ENCODE measurements around the gene NEXN. TPM values are rescaled to one million over a fixed set of nuclear protein-coding genes. Genes with fewer than 3 reads are reported as not detected.

The NEXN gene
- total and polyA plus RNA-seq, 2 of the 8 experiments (the other 6 are each of a cell fraction or from before 2014, with no cell fraction given) = 0.20 to 2.9 TPM

- no peak for TF ChIP-seq CHD7 (IDR thresholded peaks at IDR 0.05; ENCODE audit: insufficient replicate concordance, low read length)
Measured at GRCh38 chr1:77978293-77978968, 90.0 kb downstream of the NEXN start (continued).
